ENCODE measurements around the gene CRNKL1.
A peak's percentile ranks its signal among the peaks of the same experiment; 100 is the strongest.

CRNKL1 gene

GRCh38 chr20:20052074-20052970 is at the start of gene CRNKL1, which contains the start of gene CFAP61:
Gene CRNKL1 (minus strand): TSS chr20:20052466. CDS start chr20:20052342, 124 bp downstream.
Gene CFAP61 (plus strand): TSS chr20:20052532. CDS start chr20:20056654, 4,122 bp downstream.
- no peaks in the 10 kb centered on the region for H4K20me1 ChIP-seq (ENCODE audit: insufficient read depth, low read length)
- no peaks in the 10 kb centered on the region for H3K9me3 ChIP-seq (ENCODE audit: low read length)
- H3K27me3 ChIP-seq (ENCODE audit: insufficient read depth, low read length): no peaks in the 10 kb centered on the region
- TF ChIP-seq EZH2 (IDR thresholded peaks at IDR 0.05; ENCODE audit: borderline replicate concordance, low read length): no peak
- TF ChIP-seq CTCF (IDR thresholded peaks at IDR 0.05; ENCODE audit: low read length): no peak
- peak within 1 kb of the TSS; percentile 91 for H3K4me3 ChIP-seq (ENCODE audit: low read depth, low read length, poor library complexity, severe bottlenecking)
- H2AFZ ChIP-seq (ENCODE audit: low read length): peak within 1 kb of the TSS; percentile 92
- peak within 1 kb of the TSS; percentile 76 for H3K4me2 ChIP-seq (ENCODE audit: low read length)
- peaks cover 18% of the 10 kb centered on the region for H3K4me1 ChIP-seq (ENCODE audit: insufficient read depth, low read length, severe bottlenecking)
- peaks cover 24% of the 10 kb centered on the region for H3K36me3 ChIP-seq (ENCODE audit: insufficient read depth, low read length)
- H3K9ac ChIP-seq (ENCODE audit: low read length): peak within 1 kb of the TSS; percentile 84
- H3K79me2 ChIP-seq (ENCODE audit: insufficient read depth, low read length): peaks cover 12% of the 10 kb centered on the region
- H3K9me2 ChIP-seq (ENCODE audit: low read depth, low read length): no peaks in the 10 kb centered on the region
- H3F3A ChIP-seq (ENCODE audit: insufficient read depth, low read length): no peaks in the 10 kb centered on the region
- H3K27ac ChIP-seq (ENCODE audit: low read depth, low read length, poor library complexity, severe bottlenecking): peak within 1 kb of the TSS; percentile 34

- H3K9me2 ChIP-seq (ENCODE audit: low read depth, low read length): no peaks in the 10 kb centered on the region
- H4K20me1 ChIP-seq (ENCODE audit: insufficient read depth, low read length): no peaks in the 10 kb centered on the region
- no peaks in the 10 kb centered on the region for H3K79me2 ChIP-seq (ENCODE audit: insufficient read depth, low read length)
- H3K4me1 ChIP-seq (ENCODE audit: insufficient read depth, low read length, severe bottlenecking): no peaks in the 10 kb centered on the region
- H3K9ac ChIP-seq (ENCODE audit: low read length): no peak overlapping the region
- H3K4me2 ChIP-seq (ENCODE audit: low read length): no peak overlapping the region
- H3K9me3 ChIP-seq (ENCODE audit: low read length): no peaks in the 10 kb centered on the region
- H3F3A ChIP-seq (ENCODE audit: insufficient read depth, low read length): no peaks in the 10 kb centered on the region
- H3K27ac ChIP-seq (ENCODE audit: low read depth, low read length, poor library complexity, severe bottlenecking): no peak overlapping the region
- H2AFZ ChIP-seq (ENCODE audit: low read length): no peak overlapping the region
- no peaks in the 10 kb centered on the region for H3K36me3 ChIP-seq (ENCODE audit: insufficient read depth, low read length)
- H3K27me3 ChIP-seq (ENCODE audit: insufficient read depth, low read length): no peaks in the 10 kb centered on the region
- TF ChIP-seq CTCF (IDR thresholded peaks at IDR 0.05; ENCODE audit: low read length) (no peak), EZH2 (IDR thresholded peaks at IDR 0.05; ENCODE audit: borderline replicate concordance, low read length) (no peak)
- no peak overlapping the region for H3K4me3 ChIP-seq (ENCODE audit: low read depth, low read length, poor library complexity, severe bottlenecking)
Observed at GRCh38 chr20:20100881-20101280, 48.6 kb upstream of the CRNKL1 start.

GRCh38 chr20:20096421-20096820 is 44.2 kb upstream of the CRNKL1 start:
- Histone ChIP-seq H3K79me2 (ENCODE audit: insufficient read depth, low read length) (no peaks in the 10 kb centered on the region), H2AFZ (ENCODE audit: low read length) (no peak overlapping the region), H3K4me2 (ENCODE audit: low read length) (no peak overlapping the region), H3K9ac (ENCODE audit: low read length) (no peak overlapping the region), H3K27me3 (ENCODE audit: insufficient read depth, low read length) (no peaks in the 10 kb centered on the region), H3K9me2 (ENCODE audit: low read depth, low read length) (no peaks in the 10 kb centered on the region), H3K4me1 (ENCODE audit: insufficient read depth, low read length, severe bottlenecking) (no peaks in the 10 kb centered on the region), H3K27ac (ENCODE audit: low read depth, low read length, poor library complexity, severe bottlenecking) (no peak overlapping the region), H3K9me3 (ENCODE audit: low read length) (no peaks in the 10 kb centered on the region), H3K36me3 (ENCODE audit: insufficient read depth, low read length) (no peaks in the 10 kb centered on the region), H4K20me1 (ENCODE audit: insufficient read depth, low read length) (no peaks in the 10 kb centered on the region), H3F3A (ENCODE audit: insufficient read depth, low read length) (no peaks in the 10 kb centered on the region), H3K4me3 (ENCODE audit: low read depth, low read length, poor library complexity, severe bottlenecking) (no peak overlapping the region)
- no peak for TF ChIP-seq EZH2 (IDR thresholded peaks at IDR 0.05; ENCODE audit: borderline replicate concordance, low read length)
- no peak for TF ChIP-seq CTCF (IDR thresholded peaks at IDR 0.05; ENCODE audit: low read length)

All from OCI-LY1 (cell line).